ENCODE results near the gene HOXB8.

HOXB8 gene

DNA sequence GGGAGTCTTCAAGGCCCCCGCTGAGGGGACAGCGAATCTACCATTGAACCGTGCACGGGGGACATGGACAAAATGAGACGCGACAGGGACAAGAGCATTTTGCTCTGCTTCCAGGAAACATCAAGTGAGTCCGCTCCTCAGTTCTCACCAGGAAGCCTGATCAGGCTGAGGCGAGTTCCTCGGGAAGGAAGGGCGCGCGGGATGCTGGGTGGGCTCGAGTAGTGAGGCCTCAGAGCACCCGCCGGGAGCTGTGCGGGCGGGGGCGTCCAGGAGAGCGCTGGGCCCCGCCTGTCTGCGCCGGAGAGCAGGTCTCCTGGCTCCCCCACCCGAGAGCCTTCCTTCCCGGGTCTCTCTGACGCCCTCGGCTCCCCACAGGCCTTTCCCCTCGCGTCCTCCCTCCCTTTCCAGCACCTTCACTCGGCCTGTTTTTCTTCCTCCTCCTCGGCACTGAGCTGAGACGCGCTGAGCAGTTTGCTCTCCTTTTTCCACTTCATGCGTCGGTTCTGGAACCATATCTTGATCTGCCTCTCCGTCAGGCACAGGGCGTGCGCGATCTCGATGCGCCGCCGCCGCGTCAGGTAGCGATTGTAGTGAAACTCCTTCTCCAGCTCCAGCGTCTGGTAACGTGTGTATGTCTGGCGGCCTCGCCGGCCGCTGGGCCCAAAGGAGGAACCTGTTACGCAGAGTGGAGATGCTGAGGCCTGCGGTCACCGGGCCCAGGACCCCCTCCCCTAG is 18.9 kb downstream of the HOXB8 start:
- DNase-seq: no peak

DNA sequence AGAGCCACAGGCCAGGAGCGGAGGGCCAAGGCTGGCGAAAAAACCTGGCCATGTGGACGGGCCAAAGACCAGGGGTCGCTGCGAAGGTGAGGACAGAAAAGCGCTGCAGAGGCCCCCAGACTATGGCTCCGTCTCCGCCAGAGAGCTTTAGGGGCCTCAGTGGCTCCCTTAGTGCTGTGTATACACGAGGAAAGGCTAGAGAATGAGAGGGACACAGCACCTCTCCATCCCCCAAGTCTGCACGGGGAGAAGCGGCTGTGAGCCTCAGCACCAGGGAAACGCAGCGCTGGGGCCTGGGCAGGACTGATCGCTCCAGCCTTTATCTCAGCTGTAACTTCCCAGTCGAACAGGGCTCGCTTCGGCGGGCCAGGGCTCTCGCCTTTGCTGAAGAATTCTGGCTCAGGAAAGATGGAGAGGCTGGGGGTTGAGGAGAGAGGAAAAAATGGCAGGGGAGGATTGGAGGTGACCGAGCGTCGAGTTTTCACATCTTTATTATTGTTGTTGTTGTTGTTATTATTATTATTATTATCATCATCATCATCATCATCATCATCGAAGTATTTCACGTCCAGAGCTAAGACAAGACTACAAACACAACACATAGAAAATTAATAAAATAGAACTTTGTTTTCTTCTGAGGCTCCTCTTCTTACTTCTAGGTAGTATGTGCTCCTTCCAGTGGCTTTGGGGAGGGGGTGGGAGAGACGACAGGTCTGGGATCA is 19.7 kb downstream of the HOXB8 start:
- no peak for DNase-seq

DNA sequence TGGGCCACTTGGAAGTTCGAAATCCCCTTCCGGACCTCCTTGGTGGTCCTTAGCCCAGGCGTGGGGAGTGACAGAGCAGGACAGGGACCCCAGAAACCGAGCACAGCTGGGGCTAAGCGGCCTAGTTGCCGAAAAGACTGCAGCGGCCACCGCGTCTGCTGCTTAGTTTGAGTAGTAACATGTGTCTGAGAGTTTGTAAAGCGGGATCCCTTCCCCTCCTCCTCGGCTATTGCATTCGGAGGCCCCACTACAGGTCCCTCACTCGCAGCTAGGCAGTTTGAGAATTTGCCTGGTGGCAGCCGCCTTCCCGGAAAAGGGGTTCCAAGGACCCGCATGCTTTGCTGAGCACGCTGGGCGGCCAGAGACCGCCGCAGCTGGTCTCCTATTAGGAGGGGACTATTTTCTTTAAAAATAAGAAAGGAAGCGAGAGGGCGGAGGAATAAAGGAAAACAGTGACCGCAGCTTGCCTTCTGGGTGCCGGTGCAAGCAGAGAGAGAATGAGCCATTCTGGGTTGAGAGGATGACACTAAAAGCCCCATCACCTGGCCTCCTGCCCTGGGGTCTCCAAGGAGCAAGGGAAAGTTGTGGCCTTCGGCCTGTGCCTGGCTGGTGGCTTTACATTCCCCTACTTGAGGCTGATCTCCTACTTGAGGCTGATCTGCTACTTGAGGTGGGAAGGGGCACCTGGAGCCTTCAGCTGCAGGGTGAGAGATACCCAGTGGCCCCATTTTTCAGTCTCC is 20.4 kb downstream of the HOXB8 start:
- DNase-seq: no peak

DNA sequence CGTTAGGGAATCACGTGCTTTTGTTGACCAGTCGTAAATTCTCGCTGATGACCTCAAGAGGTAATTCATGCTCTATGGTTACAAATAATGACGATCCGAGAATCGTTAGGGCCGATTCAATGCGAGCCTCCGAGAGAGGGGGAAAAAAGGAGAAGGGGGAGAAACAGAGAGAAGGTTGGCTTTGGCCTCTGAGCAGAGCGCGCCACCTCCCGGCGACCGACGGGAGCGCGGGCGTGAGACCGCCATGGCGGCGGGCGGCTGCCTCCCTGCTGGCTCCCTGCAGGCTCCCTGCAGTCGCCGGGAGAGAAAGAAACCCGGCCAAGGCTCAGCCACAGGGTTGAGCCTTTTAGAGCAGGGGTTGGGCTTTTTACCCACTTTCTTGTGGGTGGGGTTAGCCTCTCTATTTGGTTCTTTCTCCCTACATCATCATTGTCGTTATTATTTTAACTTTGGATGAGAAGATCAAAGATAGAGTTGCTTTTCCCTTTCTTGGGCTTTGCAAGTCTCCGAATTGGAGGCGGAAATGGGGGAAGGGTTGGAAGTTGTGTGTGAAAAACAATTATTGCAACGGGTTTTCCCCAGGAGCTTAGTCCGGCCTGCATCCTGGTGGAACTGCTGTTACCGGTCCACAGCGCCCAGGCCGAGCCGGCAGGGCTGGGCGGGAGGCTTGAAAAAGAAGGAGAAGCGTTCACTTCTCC is 21.1 kb downstream of the HOXB8 start:
- DNase-seq: peak; percentile 98

DNA sequence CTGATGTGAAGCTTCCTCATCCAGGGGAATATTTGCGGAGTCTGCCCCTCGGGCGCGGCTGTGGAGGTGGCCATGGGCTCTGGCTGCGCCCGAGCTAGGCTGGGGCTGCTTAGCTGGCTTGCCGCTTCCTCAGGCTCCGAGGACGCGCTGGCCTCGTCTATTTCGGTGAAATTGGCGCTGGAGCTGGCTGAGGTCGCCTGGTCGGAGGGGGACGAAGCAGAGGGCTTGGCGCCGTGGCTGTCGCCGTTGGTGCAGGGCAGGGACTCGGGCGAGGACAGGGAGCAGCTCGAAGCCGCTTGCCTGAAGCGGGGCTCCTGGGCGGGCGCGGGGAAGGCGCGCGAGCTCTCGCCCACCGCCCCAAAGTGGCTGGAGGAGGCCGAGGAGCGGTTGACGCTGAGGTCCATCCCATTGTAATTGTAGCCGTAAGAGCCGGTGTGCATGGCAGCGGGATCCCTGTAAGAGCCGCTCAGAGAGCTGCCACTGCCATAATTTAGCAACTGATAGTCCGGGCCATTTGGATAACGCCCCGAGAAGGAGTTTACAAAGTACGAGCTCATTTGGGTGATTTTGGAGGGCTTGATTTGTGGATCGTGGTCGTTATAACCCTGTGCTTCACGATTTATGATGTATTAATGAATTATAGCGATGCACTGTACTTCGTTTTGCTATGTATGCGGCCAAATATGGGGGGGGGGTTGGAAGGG is 21.8 kb downstream of the HOXB8 start, which contains the start of gene HOXB5:
Gene HOXB5, minus strand, starts transcription at position 654 of the 704 bp plus-strand sequence. Its CDS starts 97 bp downstream, at position 557.
- DNase-seq: peak; percentile 84

GRCh38 chr17:48592577-48592976 is 22.5 kb downstream of the HOXB8 start:
- DNase-seq: no peak

DNA sequence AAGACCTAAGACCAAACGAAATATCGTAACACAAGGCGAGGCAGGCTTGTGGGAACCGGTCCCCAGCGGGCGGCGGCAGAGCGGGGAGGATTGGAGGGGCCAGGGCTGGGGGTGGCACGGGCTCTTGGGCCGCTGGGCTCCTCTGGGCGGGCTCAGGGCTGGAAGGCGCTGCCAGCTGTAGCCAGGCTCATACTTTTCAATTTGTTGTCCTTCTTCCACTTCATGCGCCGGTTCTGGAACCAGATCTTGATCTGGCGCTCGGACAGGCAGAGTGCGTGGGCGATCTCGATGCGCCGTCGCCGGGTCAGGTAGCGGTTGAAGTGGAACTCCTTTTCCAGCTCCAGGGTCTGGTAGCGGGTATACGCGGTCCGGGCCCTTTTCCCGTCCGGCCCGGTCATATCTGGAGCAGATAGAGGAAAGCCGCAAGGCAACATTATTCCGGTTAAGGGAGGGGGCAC is 23.0 kb downstream of the HOXB8 start:
- DNase-seq: no peak

GRCh38 chr17:48591255-48592056 is 23.6 kb downstream of the HOXB8 start:
- no peak for DNase-seq

- no peak for DNase-seq
These were observed 24.4 kb downstream of the HOXB8 start for GRCh38 chr17:48590607-48591161.

DNA sequence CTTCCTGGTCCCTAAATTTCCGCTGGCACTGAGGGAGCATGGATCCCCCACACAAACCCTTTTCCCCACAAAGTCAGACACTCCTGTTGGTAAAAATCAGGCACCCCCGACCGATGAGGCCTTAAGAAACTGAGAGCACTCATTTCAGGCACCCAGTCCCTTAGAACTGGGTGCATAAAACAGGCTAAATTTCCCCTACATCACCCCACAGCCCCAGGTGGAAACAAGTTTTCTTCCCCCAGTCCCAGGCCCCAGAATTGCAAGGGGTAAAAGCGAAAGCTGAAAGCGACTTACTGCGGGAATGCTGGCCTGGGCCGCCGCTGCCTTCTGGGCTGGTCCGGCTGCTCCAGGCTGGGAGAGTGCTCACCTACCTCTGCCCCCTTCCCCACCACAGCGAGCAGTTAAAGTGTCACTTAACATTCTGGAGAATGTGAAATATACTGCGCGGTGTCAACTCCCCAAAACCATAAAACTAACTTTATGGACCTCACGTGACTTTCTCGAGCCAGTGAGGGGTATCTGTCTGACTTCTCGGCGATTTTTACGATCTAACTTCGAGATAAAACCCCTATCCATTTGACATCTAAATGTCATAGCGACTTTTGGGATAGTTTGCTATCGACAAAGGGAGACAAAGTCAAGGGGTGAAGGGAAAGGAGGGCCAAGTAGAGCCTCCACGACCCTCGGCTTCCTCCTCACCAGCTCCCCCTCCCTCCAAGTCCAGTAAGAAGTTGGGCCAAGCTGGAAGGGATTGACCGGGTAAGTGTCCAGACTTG is 25.1 kb downstream of the HOXB8 start, which contains the start of gene HOXB3:
Gene HOXB3, minus strand, starts transcription at position 411 of the 776 bp plus-strand sequence. CDS start 37,767 bp downstream, outside the sequence.
- DNase-seq: no peak

DNA sequence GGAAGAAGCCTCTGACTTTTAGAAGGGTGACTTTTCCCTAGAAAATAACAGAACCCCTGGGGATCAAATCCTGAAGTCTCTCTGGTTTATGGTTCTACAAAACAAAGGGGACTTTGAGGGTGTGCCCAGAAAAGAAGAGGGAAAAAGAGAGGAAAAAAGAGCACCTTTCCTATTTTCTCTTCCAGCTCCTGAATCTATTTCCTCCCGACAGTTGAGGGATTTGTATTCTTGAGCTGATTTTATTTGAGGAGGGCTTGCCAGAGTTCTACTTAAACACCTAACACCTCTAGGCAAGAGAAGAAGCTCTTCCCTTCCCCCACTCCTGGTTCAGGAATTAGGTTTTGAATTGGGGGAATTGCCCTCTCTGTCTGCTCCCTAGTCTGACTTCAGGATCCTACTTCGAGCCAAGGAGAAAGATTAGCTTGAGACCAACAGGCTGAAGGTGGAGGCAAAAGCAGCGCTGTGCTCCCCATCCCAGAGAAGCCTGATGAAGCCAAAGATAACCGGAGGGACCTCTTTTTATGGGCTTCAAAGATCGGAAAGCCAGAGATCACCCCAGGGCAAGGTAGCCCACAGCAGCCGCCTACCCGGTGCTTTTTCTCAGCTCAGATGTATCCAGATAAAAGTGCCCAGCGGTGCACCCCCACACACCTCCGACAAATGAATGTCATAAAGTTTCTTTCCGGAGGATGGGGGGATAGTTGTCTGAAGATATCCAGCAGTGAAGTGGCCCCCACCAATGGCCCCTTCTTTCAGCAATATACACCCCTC is 25.8 kb downstream of the HOXB8 start:
- DNase-seq: no peak

- no peak for DNase-seq
These were observed 26.6 kb downstream of the HOXB8 start for GRCh38 chr17:48588528-48588927.

DNA sequence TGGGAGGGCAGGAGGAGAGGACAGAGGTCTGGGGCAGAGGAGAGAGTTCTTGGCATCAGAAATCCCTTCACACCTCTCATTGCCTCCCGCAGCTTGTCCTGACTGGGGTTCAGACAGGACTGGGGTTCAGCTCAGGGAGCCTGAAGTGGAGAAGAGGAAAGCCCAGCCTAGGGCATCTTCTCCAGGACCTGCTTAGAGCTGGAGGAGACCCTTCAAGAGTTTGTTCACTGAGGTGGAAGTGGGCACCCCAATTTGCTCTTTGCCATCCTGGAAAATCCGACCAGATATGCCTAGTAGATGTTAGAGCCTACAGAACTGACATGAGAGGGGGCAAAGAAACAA is 27.0 kb downstream of the HOXB8 start:
- no peak for DNase-seq

DNA sequence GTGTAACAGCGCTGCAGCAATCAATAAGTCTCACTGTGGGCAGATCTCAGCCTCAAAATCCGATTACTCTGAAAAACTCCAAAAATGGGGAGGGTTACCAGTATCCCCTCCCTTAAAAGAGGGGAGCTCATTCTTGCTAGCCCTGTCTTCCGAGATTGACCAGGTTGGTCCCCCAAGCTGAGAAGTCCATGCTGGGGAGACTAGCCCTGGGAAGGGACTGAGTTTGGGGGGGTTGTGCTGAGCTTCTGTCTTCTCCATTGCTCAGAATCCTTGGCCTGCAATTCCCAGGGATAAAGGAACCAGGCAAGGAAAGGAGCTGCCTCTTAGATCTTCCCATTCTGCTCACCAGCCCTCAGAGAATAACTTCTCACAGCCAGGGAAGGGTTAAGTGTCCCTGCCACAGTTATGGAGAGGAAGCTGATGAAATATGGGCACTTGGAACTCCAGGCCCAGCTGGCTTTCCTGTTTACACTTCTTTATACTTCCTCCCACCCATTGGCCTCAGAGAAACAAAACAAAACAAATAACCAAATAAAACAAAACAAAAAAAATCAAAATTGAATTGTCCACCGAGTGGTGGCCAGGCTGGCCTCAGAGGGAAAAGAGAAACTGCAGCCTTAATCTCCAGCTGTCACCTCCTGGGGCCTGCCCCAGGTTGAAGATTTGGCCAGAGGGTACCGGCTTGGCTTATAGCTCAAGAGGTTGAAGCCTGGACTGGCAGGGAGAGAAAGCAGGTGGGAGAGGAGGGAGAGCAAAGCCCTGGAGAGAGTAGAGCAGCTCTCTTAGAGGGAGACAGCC is 27.6 kb downstream of the HOXB8 start:
- DNase-seq: peak; percentile 96

DNA sequence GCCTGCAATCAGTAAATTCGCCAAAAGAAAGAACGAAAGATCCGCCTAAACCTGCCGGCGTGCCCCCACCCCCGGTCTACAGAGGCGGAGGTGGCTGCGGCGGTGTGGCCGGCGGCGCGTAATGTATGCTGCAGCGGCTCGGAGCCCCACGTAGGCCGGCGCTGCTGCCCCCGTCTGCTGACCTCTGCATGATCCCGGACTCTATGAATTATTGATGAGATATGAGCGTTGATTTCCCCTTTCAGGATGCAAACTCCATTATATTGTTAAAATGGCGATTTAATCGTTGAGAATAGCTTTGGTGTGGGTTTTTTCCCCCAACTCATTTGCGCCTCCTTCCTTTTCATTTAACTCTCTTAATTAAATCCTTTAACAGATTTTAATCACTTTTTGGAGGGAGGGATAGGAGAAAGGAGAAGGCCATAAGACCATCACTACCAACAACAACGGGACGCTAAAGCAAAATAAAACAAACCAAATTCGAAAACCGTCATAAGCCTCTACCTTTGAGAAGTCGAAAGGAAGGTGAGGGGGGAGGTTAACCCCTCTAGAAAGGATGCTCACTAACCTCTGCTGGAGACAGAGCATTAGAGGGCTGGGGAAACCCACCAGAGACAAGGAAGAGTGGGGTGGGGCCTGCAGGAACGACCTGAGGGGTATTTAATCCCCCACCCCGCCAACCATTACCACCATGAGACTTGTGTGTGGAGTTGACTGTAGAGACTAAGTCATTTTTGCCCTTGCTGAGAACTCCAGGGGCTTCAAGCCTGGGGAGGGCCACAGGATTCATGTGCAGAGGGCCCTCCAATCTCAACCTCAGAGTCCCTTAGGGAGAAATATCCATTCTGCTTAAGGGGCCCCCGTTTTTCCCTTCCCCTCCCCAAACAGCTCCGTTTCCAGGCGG is 28.5 kb downstream of the HOXB8 start:
- DNase-seq: peak; percentile 70

DNA sequence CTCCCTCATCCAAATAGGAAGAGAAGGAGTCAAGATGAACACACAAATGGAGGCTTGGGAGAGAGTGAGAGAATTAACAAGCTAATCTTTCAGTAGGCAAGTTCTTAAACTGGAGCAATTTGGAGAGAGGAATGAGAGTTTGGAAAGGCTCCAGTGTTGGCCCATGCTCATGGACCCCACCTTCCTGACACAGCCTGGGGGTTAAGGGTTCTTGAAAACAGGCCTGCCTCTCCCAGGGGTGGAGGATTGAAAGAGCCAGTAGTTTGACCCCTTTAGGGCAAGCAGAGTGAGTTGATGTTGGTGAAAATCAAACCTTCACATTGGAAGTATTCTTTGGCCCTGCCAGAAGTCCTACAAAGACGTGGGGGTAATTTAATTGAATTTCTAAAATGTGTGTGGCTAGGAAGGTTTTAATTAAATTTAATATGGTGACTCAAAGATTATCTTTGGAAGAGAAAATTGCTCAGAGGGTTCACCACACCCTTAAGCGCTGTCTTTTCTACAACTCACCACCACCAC is 30.8 kb downstream of the HOXB8 start:
- DNase-seq: no peak

DNA sequence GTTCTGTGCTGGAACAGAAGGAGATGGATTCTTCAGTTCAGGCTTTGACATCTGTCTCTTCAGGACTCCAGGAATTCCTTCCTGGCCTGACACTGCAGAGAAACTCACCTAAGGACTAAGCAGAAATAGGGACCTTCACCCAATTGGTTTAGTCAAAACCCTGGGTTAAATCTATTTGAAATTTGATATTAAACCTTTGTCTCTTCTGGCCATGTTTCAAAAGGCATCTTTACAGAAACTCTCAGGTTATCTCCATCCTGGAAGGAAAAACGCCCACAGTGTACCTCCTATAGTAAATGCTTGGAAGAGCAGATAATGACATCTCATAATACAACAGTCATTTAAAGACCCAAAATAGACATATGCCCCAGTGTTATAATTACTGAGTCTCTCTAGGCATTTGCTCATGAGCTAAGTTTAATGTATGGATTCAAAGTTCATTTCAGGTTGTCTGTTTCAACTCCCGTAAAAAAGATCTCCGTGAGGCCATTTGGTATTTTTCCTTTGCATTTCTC is 31.3 kb downstream of the HOXB8 start:
- no peak for DNase-seq
